Mesothelial cell of epicardium (in vitro differentiated cells): ENCODE measurements around the gene BAD. TPM values are rescaled to one million over a fixed set of nuclear protein-coding genes. Genes with fewer than 3 reads are reported as not detected.

ENCODE experiments used
- DNase-seq, 2 experiments: peaks; one replicate each; pipeline ENCODE4 v3.0.0; 2021; ENCODE audit warnings: low spot score in 2 of 2; ENCODE audit not compliant: unreplicated experiment in 2 of 2
- H3K27ac Mint-ChIP-seq: 2 replicates; pipeline ENCODE4 v1.8.0; 2021; ENCODE audit warnings: mixed read lengths
- H3K27me3 Mint-ChIP-seq: 2 replicates; pipeline ENCODE4 v1.8.0; 2021; ENCODE audit warnings: low read depth, mixed read lengths
- H3K36me3 Mint-ChIP-seq: 2 replicates; pipeline ENCODE4 v1.8.0; 2021; ENCODE audit warnings: mixed read lengths
- H3K4me1 Mint-ChIP-seq: 2 replicates; pipeline ENCODE4 v1.8.0; 2021; ENCODE audit warnings: mixed read lengths
- H3K4me3 Mint-ChIP-seq: 2 replicates; pipeline ENCODE4 v1.8.0; 2021; ENCODE audit warnings: mild to moderate bottlenecking, moderate library complexity, mixed read lengths
- H3K9me3 Mint-ChIP-seq: 2 replicates; pipeline ENCODE4 v1.8.0; 2021; ENCODE audit warnings: mixed read lengths
- CTCF ChIP-seq: fragments of 200-600 bp; sonication (generic); IDR thresholded peaks from one replicate; pipeline ENCODE4 v1.5.0; 2021; ENCODE audit warnings: antibody characterized with exemption; ENCODE audit not compliant: unreplicated experiment
- total RNA-seq: library from RNA; stranded (reverse); gene quantifications from 3 replicates; pipeline ENCODE4 v1.2.1, GENCODE V29; 2021

BAD gene
- total RNA-seq, 1 donor from 2014 or later, result 50.2 TPM

- peaks cover 21% of the 10 kb centered on the region for H3K4me1 Mint-ChIP-seq
- H3K9me3 Mint-ChIP-seq, result no peaks in the 10 kb centered on the region
- no peak for DNase-seq
- no peak overlapping the region for H3K27ac Mint-ChIP-seq
- no peaks in the 10 kb centered on the region for H3K27me3 Mint-ChIP-seq
- no peak overlapping the region for H3K4me3 Mint-ChIP-seq
- H3K36me3 Mint-ChIP-seq, result peaks cover 22% of the 10 kb centered on the region
- no peak for TF ChIP-seq CTCF
Observed at GRCh38 chr11:64264371-64264852, 20.1 kb downstream of the BAD start.

DNA sequence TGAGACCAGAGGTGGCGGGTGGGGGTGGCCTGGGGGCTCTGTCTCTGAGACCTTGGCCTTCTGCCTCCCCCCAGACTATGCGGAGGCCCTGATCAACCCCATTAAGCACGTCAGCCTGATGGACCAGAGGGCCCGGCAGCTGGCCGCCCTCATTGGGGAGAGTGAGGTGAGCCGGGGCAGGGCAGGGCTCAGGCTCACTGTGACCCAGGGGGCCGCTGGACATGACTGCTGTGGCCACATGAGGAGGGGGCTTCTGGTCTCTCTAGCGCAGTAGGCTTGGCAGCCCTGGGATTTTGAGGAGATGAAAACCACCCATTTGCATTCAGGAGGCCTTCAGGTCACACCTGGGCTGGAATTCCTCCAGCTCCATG lies 20.5 kb downstream of the BAD start:
- no peaks in the 10 kb centered on the region for H3K27me3 Mint-ChIP-seq
- TF ChIP-seq CTCF, result no peak
- H3K4me1 Mint-ChIP-seq, result peaks cover 19% of the 10 kb centered on the region
- H3K4me3 Mint-ChIP-seq, result no peak overlapping the region
- H3K27ac Mint-ChIP-seq, result no peak overlapping the region
- no peaks in the 10 kb centered on the region for H3K9me3 Mint-ChIP-seq
- DNase-seq, result no peak
- peaks cover 26% of the 10 kb centered on the region for H3K36me3 Mint-ChIP-seq

DNA sequence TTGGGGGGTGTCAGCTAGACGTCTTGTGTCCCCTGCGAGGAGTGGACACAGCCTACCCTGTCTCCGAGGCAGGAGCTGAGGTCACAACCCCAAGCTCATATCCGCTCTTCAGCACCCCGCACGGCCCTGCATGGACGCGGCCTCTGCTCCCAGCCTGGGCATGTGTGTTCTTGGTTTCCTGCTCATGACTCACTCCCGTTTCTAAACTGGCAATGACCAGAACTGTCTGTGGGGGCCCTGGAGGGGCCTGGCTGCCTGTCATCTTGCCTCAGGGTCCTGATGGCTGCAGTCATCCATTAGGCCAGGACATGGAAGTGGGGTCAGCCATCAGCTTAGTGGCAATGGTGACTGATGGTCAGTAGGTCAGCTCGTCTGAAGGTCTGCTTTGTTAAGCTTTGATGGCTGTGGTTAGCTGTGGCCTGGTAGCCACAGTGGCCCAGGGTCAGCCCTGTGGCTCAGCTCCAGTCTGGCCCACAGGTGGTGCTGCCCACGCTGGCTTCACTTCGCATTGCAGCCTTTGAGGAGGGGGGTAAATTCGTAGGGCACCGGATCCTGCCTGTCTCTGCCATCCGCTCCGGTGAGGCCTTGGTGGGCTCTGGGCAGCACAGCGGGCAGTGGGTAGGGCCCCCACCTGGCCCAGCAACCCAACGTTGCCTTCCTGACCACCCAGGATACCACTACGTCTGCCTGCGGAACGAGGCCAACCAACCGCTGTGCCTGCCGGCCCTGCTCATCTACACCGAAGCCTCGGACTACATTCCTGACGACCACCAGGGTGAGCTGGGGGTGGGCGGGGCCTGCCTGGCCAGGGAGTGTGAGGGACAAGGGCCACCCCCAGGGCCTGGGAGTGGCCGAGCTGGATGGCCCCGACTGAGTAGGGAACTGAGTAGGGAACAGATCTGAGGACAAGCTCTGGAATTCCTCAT lies 21.2 kb downstream of the BAD start:
- no peak for TF ChIP-seq CTCF
- Mint-ChIP-seq H3K27ac (no peak overlapping the region), H3K27me3 (no peaks in the 10 kb centered on the region), H3K4me3 (no peak overlapping the region), H3K9me3 (no peaks in the 10 kb centered on the region), H3K4me1 (peaks cover 12% of the 10 kb centered on the region), H3K36me3 (peaks cover 26% of the 10 kb centered on the region)
- no peak for DNase-seq

DNA sequence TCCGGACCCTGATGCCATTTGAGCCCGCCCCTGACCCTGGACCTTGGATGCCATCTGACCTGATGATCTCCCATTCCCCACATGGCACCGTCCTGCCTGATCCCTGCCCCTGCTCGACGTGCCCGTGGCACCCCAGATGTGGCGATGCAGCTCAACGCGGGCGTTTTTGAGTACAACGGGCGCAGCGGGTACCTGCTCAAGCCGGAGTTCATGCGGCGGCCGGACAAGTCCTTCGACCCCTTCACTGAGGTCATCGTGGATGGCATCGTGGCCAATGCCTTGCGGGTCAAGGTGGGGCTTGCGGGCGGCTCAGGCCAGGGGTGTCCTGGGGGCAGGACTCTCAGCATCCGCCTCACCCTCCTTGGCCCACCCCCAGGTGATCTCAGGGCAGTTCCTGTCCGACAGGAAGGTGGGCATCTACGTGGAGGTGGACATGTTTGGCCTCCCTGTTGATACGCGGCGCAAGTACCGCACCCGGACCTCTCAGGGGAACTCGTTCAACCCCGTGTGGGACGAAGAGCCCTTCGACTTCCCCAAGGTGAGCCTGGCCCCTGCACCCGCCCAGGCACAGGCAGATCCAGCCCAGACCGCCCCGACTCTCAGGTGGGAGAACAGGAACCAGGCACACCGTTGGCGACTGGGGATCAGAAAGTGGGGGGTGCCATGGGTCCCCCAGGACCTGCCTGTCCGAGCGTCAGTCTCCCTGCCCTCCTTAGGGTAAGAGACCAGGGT lies 22.0 kb downstream of the BAD start:
- Mint-ChIP-seq H3K36me3 (peaks cover 29% of the 10 kb centered on the region), H3K9me3 (no peaks in the 10 kb centered on the region), H3K4me1 (peaks cover 9% of the 10 kb centered on the region), H3K4me3 (no peak overlapping the region), H3K27ac (no peak overlapping the region), H3K27me3 (no peaks in the 10 kb centered on the region)
- no peak for TF ChIP-seq CTCF
- DNase-seq, result no peak

DNA sequence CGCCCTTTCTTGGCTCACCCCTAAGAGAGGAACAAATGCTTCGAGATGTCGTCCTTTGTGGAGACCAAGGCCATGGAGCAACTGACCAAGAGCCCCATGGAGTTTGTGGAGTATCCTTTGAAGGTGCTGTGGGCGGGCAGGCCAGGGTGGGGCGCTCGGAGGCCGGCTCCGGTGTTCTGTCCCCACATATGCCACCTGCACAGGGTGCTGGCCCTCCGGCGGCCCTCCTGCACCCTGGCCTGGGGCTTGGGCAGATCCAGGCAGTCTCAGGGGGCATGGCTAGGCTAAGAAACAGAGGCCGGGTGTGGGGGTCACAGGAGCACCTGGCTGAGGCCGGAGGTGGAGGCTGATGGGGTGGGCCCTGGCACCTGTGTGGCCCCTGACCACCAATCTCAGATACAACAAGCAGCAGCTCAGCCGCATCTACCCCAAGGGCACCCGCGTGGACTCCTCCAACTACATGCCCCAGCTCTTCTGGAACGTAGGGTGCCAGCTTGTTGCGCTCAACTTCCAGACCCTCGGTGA lies 22.8 kb downstream of the BAD start:
- no peaks in the 10 kb centered on the region for H3K9me3 Mint-ChIP-seq
- H3K27ac Mint-ChIP-seq, result no peak overlapping the region
- peaks cover 9% of the 10 kb centered on the region for H3K4me1 Mint-ChIP-seq
- H3K27me3 Mint-ChIP-seq, result no peaks in the 10 kb centered on the region
- no peak for DNase-seq
- TF ChIP-seq CTCF, result no peak
- H3K4me3 Mint-ChIP-seq, result no peak overlapping the region
- peaks cover 29% of the 10 kb centered on the region for H3K36me3 Mint-ChIP-seq
